Thyroid gland (tissue), 4 donors: ENCODE measurements around the gene FAM118B. TPM values are rescaled to one million over a fixed set of nuclear protein-coding genes. Genes with fewer than 3 reads are reported as not detected.
"Not testable (repeated sequence)": the region's sequence is repeated elsewhere in the genome, so short reads cannot be mapped to it uniquely, and the experiment has no call there.

ENCODE experiments used
- DNase-seq, 2 donors: peaks; one replicate each; pipeline ENCODE4 v3.0.0-alpha.2; 2019
- H3K27ac ChIP-seq, 3 donors: fragments of 200-600 bp; sonication (generic); 1 replicate in 2 of 3; 2 replicates in 1 of 3; pipeline ENCODE4 v1.5.1; 2016 to 2019; ENCODE audit warnings: mild to moderate bottlenecking in 1 of 3, moderate library complexity in 1 of 3
- H3K27me3 ChIP-seq: fragments of 200-600 bp; sonication (generic); one replicate; pipeline ENCODE4 v1.5.1; 2019
- H3K36me3 ChIP-seq, 2 donors: fragments of 200-600 bp; sonication (generic); one replicate each; pipeline ENCODE4 v1.5.1; 2016 to 2019
- H3K4me1 ChIP-seq, 2 donors: fragments of 200-600 bp; sonication (generic); one replicate each; pipeline ENCODE4 v1.5.1; 2017 to 2019
- H3K4me3 ChIP-seq, 3 donors: fragments of 200-600 bp; sonication (generic); replicated peaks in 1 of 3; 1 replicate in 2 of 3; 2 replicates in 1 of 3; pipeline ENCODE4 v1.5.1; 2016; ENCODE audit warnings: mild to moderate bottlenecking in 1 of 3
- H3K9me3 ChIP-seq: fragments of 200-600 bp; sonication (generic); one replicate; pipeline ENCODE4 v1.5.1; 2017
- CTCF ChIP-seq, 6 experiments: fragments of 200-600 bp in 3 of 6; fragments of 450-650 bp in 3 of 6; sonication (generic) in 3 of 6; IDR thresholded peaks; one replicate each; pipeline ENCODE4 v1.5.1; 2016 to 2019; ENCODE audit warnings: antibody characterized with exemption in 6 of 6, mild to moderate bottlenecking in 2 of 6, inconsistent platforms in 1 of 6, moderate library complexity in 1 of 6
- POLR2A ChIP-seq, 2 donors: fragments of 450-650 bp; IDR thresholded peaks; one replicate each; pipeline ENCODE4 v1.6.1; 2017; ENCODE audit warnings: antibody characterized with exemption in 2 of 2, mild to moderate bottlenecking in 2 of 2, moderate library complexity in 1 of 2
- WGBS, 2 donors: methylation state at CpG; one replicate each; pipeline ENCODE4 v1.1.5; 2017; 5-methylcytosine and 5-hydroxymethylcytosine counted together
- intact Hi-C: fragments of 100-400 bp; cut with DNase I; formaldehyde crosslinking; loops from one replicate; pipeline ENCODE4 v1.15.1; 2023
- total RNA-seq, 4 donors: library from RNA; depleted of rRNA; stranded (reverse); fragments of >200 nt; gene quantifications; one replicate each; pipeline ENCODE4 v1.2.3, GENCODE V29; 2016

The FAM118B gene
- total RNA-seq, 4 donors from 2014 or later = 21.7 to 25.0 (median 23.3) TPM

- Histone ChIP-seq H3K27ac (no peak overlapping the region), H3K4me3 (no peak overlapping the region), H3K9me3 (no peaks in the 10 kb centered on the region), H3K36me3 (no peaks in the 10 kb centered on the region), H3K27me3 (no peaks in the 10 kb centered on the region), H3K4me1 (peaks cover 6 to 10% of the 10 kb centered on the region in 2 donors)
- 47 to 54% methylated on average over 5 of the region's 5 CpGs for WGBS, 2 donors
- no peak for DNase-seq
- no peak for TF ChIP-seq POLR2A (IDR thresholded peaks at IDR 0.05)
- TF ChIP-seq CTCF (IDR thresholded peaks at IDR 0.05) = no peak
- intact Hi-C loops = no loop called here
Observed at GRCh38 chr11:126307706-126308105, 96.1 kb downstream of the FAM118B start.

GRCh38 chr11:126308271-126308671 is 96.7 kb downstream of the FAM118B start:
- intact Hi-C loops = no loop called here
- Histone ChIP-seq H3K4me3 (no peak overlapping the region), H3K27me3 (no peaks in the 10 kb centered on the region), H3K4me1 (peaks cover 6 to 10% of the 10 kb centered on the region in 2 donors), H3K9me3 (no peaks in the 10 kb centered on the region), H3K27ac (no peak overlapping the region), H3K36me3 (no peaks in the 10 kb centered on the region)
- no peak for DNase-seq
- 78 to 82% methylated on average over 4 of the region's 4 CpGs for WGBS, 2 donors
- TF ChIP-seq POLR2A (IDR thresholded peaks at IDR 0.05) (no peak), CTCF (IDR thresholded peaks at IDR 0.05) (no peak)

GRCh38 chr11:126308771-126309170 is 97.2 kb downstream of the FAM118B start:
- H3K27ac ChIP-seq, intact Hi-C loops, DNase-seq, H3K4me1 ChIP-seq, H3K9me3 ChIP-seq, H3K4me3 ChIP-seq, H3K36me3 ChIP-seq, H3K27me3 ChIP-seq: not testable (repeated sequence)
- 95 to 96% methylated on average over 4 of the region's 4 CpGs for WGBS, 2 donors

- intact Hi-C loops = loop anchor here (5.0 kb wide), 1 partner anchor 167 kb away; no protein-coding TSS in a partner anchor
- WGBS, 2 donors = 72 to 77% methylated on average over 12 of the region's 12 CpGs
- peaks cover 0 to 3% of the 10 kb centered on the region in 2 donors for H3K4me1 ChIP-seq
- H3K27me3 ChIP-seq = no peaks in the 10 kb centered on the region
- TF ChIP-seq POLR2A (IDR thresholded peaks at IDR 0.05) (no peak), CTCF (IDR thresholded peaks at IDR 0.05) (peak; percentile 70 to 84 (median 80))
- H3K4me3 ChIP-seq = no peak overlapping the region
- H3K9me3 ChIP-seq = no peaks in the 10 kb centered on the region
- H3K27ac ChIP-seq = no peak overlapping the region
- no peaks in the 10 kb centered on the region for H3K36me3 ChIP-seq
- peak; percentile 67 to 71 for DNase-seq
Observed at GRCh38 chr11:126310200-126310991, 98.8 kb downstream of the FAM118B start.

GRCh38 chr11:126310992-126311310 is 99.4 kb downstream of the FAM118B start:
- no peak for TF ChIP-seq POLR2A (IDR thresholded peaks at IDR 0.05)
- TF ChIP-seq CTCF (IDR thresholded peaks at IDR 0.05) = no peak
- Histone ChIP-seq H3K27me3 (no peaks in the 10 kb centered on the region), H3K9me3 (no peaks in the 10 kb centered on the region), H3K36me3 (no peaks in the 10 kb centered on the region), H3K27ac (no peak overlapping the region), H3K4me3 (no peak overlapping the region), H3K4me1 (peaks cover 0 to 3% of the 10 kb centered on the region in 2 donors)
- WGBS, 2 donors = 79 to 86% methylated on average over 6 of the region's 6 CpGs
- intact Hi-C loops = loop anchor here (5.0 kb wide), 1 partner anchor 166 kb away; no protein-coding TSS in a partner anchor
- DNase-seq = no peak
